HEK293 (cell line): Measurements from ENCODE around the gene KRAS.

ENCODE experiments used
- GLI4 ChIP-seq: fragments of 450-650 bp; formaldehyde crosslinking; IDR thresholded peaks from 2 replicates; pipeline ENCODE4 v1.5.1; 2016; ENCODE audit warnings: missing biosample characterization, missing genetic modification characterization
- GLIS2 ChIP-seq: fragments of 450-650 bp; formaldehyde crosslinking; IDR thresholded peaks from 2 replicates; pipeline ENCODE4 v1.5.1; 2016; ENCODE audit warnings: missing biosample characterization, missing genetic modification characterization
- IKZF3 ChIP-seq: fragments of 450-650 bp; IDR thresholded peaks from 2 replicates; pipeline ENCODE4 v1.5.0; 2018; ENCODE audit warnings: missing biosample characterization, mild to moderate bottlenecking, missing genetic modification characterization, moderate library complexity
- KLF10 ChIP-seq: fragments of 450-650 bp; IDR thresholded peaks from 2 replicates; pipeline ENCODE4 v1.5.1; 2018; ENCODE audit warnings: missing biosample characterization, mild to moderate bottlenecking, missing genetic modification characterization
- KLF16 ChIP-seq: fragments of 450-650 bp; formaldehyde crosslinking; IDR thresholded peaks from 2 replicates; pipeline ENCODE4 v1.5.1; 2017; ENCODE audit warnings: missing biosample characterization, missing genetic modification characterization
- KLF17 ChIP-seq: fragments of 450-650 bp; formaldehyde crosslinking; IDR thresholded peaks from 2 replicates; pipeline ENCODE4 v1.5.1; 2016; ENCODE audit warnings: missing biosample characterization, missing genetic modification characterization
- KLF8 ChIP-seq: fragments of 450-650 bp; formaldehyde crosslinking; IDR thresholded peaks from 2 replicates; pipeline ENCODE4 v1.5.1; 2016; ENCODE audit warnings: missing biosample characterization, missing genetic modification characterization
- KLF9 ChIP-seq: fragments of 450-650 bp; formaldehyde crosslinking; IDR thresholded peaks from 2 replicates; pipeline ENCODE4 v1.5.1; 2016; ENCODE audit warnings: missing biosample characterization, missing genetic modification characterization, low read depth
- MZF1 ChIP-seq: fragments of 450-650 bp; formaldehyde crosslinking; IDR thresholded peaks from 2 replicates; pipeline ENCODE4 v1.5.1; 2017; ENCODE audit warnings: missing biosample characterization, missing genetic modification characterization, borderline replicate concordance
- PBX3 ChIP-seq: sonication (generic); formaldehyde crosslinking; IDR thresholded peaks from 2 replicates; pipeline ENCODE4 v1.8.1; 2022; ENCODE audit warnings: mild to moderate bottlenecking, moderate library complexity, missing genetic modification reagents
- PRDM4 ChIP-seq: fragments of 450-650 bp; formaldehyde crosslinking; IDR thresholded peaks from 2 replicates; pipeline ENCODE4 v1.5.1; 2017; ENCODE audit warnings: missing biosample characterization, missing genetic modification characterization
- SCRT2 ChIP-seq: fragments of 450-650 bp; formaldehyde crosslinking; IDR thresholded peaks from 2 replicates; pipeline ENCODE4 v1.5.1; 2016; ENCODE audit warnings: missing biosample characterization, missing genetic modification characterization
- SP3 ChIP-seq: fragments of 450-650 bp; formaldehyde crosslinking; IDR thresholded peaks from 2 replicates; pipeline ENCODE4 v1.5.1; 2016; ENCODE audit warnings: missing biosample characterization, missing genetic modification characterization
- TRIM28 ChIP-seq: IDR thresholded peaks from 2 replicates; pipeline ENCODE4 v1.6.1; 2011; ENCODE audit warnings: low read length, control low read depth, borderline replicate concordance
- YY1 ChIP-seq: fragments of 450-650 bp; formaldehyde crosslinking; IDR thresholded peaks from 2 replicates; pipeline ENCODE4 v1.5.1; 2018; ENCODE audit warnings: missing biosample characterization, missing genetic modification characterization
- ZBTB10 ChIP-seq: fragments of 450-650 bp; formaldehyde crosslinking; IDR thresholded peaks from 2 replicates; pipeline ENCODE4 v1.5.1; 2016; ENCODE audit warnings: missing biosample characterization, missing genetic modification characterization
- ZFHX2 ChIP-seq: fragments of 450-650 bp; formaldehyde crosslinking; conservative IDR thresholded peaks from 2 replicates; pipeline ENCODE4 v1.5.1; 2016; ENCODE audit warnings: missing biosample characterization, missing genetic modification characterization
- ZNF112 ChIP-seq: fragments of 450-650 bp; formaldehyde crosslinking; IDR thresholded peaks from 2 replicates; pipeline ENCODE4 v1.5.0; 2017; ENCODE audit warnings: missing biosample characterization, missing genetic modification characterization
- ZNF175 ChIP-seq: fragments of 450-650 bp; formaldehyde crosslinking; IDR thresholded peaks from 2 replicates; pipeline ENCODE4 v1.5.1; 2016; ENCODE audit warnings: missing biosample characterization, missing genetic modification characterization
- ZNF18 ChIP-seq: fragments of 450-650 bp; formaldehyde crosslinking; IDR thresholded peaks from 2 replicates; pipeline ENCODE4 v1.5.1; 2016; ENCODE audit warnings: missing biosample characterization, missing genetic modification characterization
- ZNF488 ChIP-seq: fragments of 450-650 bp; formaldehyde crosslinking; IDR thresholded peaks from 2 replicates; pipeline ENCODE4 v1.5.1; 2016; ENCODE audit warnings: missing biosample characterization, missing genetic modification characterization
- ZNF521 ChIP-seq: fragments of 450-650 bp; formaldehyde crosslinking; IDR thresholded peaks from 2 replicates; pipeline ENCODE4 v1.5.1; 2017; ENCODE audit warnings: missing biosample characterization, mild to moderate bottlenecking, missing genetic modification characterization
- ZNF548 ChIP-seq: fragments of 450-650 bp; formaldehyde crosslinking; IDR thresholded peaks from 2 replicates; pipeline ENCODE4 v1.5.1; 2016; ENCODE audit warnings: missing biosample characterization, missing genetic modification characterization
- ZNF558 ChIP-seq: fragments of 450-650 bp; formaldehyde crosslinking; IDR thresholded peaks from 2 replicates; pipeline ENCODE4 v1.5.1; 2016; ENCODE audit warnings: missing biosample characterization, missing genetic modification characterization
- ZNF707 ChIP-seq: fragments of 450-650 bp; formaldehyde crosslinking; IDR thresholded peaks from 2 replicates; pipeline ENCODE4 v1.5.1; 2016; ENCODE audit warnings: missing biosample characterization, missing genetic modification characterization
- ZNF843 ChIP-seq: fragments of 450-650 bp; formaldehyde crosslinking; IDR thresholded peaks from 2 replicates; pipeline ENCODE4 v1.5.1; 2016; ENCODE audit warnings: missing biosample characterization, missing genetic modification characterization
- ZXDB ChIP-seq: fragments of 450-650 bp; formaldehyde crosslinking; IDR thresholded peaks from 2 replicates; pipeline ENCODE4 v1.5.1; 2016; ENCODE audit warnings: missing biosample characterization, missing genetic modification characterization

KRAS gene

GRCh38 chr12:25195056-25195971, 55.4 kb downstream of the KRAS start, which contains the start of the genes DNAI7 and ETFRF1 (continued):
- TF ChIP-seq SP3 (peak; percentile 74), ZNF175 (no peak), KLF9 (tag by site-specific recombination) (peak; percentile 78), GLIS2 (tag by site-specific recombination) (peak; percentile 83), KLF16 (tag by site-specific recombination) (peak; percentile 69), ZNF18 (tag by site-specific recombination) (no peak), ZNF843 (peak; percentile 21; the same call in 1 of the 2 replicates), TRIM28 (no peak), GLI4 (tag by site-specific recombination) (peak; percentile 71; the same call in 1 of the 2 replicates), IKZF3 (no peak), PRDM4 (tag by site-specific recombination) (0 out of 2 replicates have a peak, but pooled peaks have one; percentile 52), PBX3 (no peak; the same call in 1 of the 2 replicates), YY1 (tag by site-specific recombination) (0 out of 2 replicates have a peak, but pooled peaks have one; percentile 14), ZFHX2 (tag by site-specific recombination) (0 out of 2 replicates have a peak, but pooled peaks have one; percentile 5), ZNF488 (tag by site-specific recombination) (no peak), KLF10 (peak; percentile 36; the same call in 1 of the 2 replicates), ZNF548 (tag by site-specific recombination) (no peak), ZNF707 (no peak), KLF17 (tag by site-specific recombination) (0 out of 2 replicates have a peak, but pooled peaks have one; percentile 28), ZXDB (tag by site-specific recombination) (peak; percentile 84), KLF8 (peak; percentile 45; the same call in 1 of the 2 replicates), ZNF112 (tag by site-specific recombination) (no peak), SCRT2 (peak; percentile 91), ZNF521 (tag by site-specific recombination) (no peak), ZNF558 (tag by site-specific recombination) (no peak), ZBTB10 (tag by site-specific recombination) (peak; percentile 57; the same call in 1 of the 2 replicates), MZF1 (tag by site-specific recombination) (peak; percentile 65)
